ENCODE data around the gene SLC16A10.
"Not testable (repeated sequence)": the region's sequence is repeated elsewhere in the genome, so short reads cannot be mapped to it uniquely, and the experiment has no call there.

Gene SLC16A10

GRCh38 chr6:111119571-111120329 lies 32.4 kb downstream of the SLC16A10 start:
- no peak overlapping the region for H3K4me3 ChIP-seq (ENCODE audit: low read length)
- H3K27me3 ChIP-seq (ENCODE audit: control insufficient read depth, insufficient read depth, low read length), result no peaks in the 10 kb centered on the region
- H3K4me1 ChIP-seq (ENCODE audit: control insufficient read depth, insufficient read depth, low read length), result no peaks in the 10 kb centered on the region

DNA sequence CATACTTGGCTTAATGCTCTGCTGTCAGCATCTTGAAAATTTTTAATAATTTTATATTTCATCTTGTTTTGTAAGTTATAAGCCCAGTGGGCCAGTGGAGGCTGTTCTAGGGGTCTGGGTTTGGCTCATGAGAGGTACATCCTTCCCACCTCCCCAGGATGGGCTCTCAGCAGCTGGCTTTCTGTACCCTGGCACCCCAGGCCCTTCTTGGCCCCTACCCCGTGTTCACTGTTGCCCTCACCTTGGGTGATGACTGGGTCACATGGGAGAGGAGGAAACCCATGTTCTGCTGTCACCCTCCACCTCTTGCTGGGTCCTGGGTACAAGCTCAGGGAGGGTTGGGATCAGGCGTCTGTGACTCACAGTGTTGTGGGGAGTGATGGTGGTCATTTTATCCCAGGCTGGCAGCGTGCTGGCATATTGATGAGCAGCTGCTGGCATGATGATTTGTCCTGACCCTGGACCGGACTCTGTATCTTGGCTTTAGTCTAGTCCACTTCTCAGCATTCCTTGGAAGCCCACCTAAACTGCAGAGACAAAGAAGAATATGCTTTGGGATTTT lies 34.6 kb downstream of the SLC16A10 start:
- Histone ChIP-seq H3K9me3 (ENCODE audit: control insufficient read depth, low read length) (no peaks in the 10 kb centered on the region), H3K36me3 (ENCODE audit: control insufficient read depth, insufficient read depth, low read length) (no peaks in the 10 kb centered on the region), H3K4me3 (ENCODE audit: low read length) (no peak overlapping the region), H3K9ac (ENCODE audit: low read length) (no peak overlapping the region), H3K27me3 (ENCODE audit: control insufficient read depth, insufficient read depth, low read length) (no peaks in the 10 kb centered on the region), H3K4me1 (ENCODE audit: control insufficient read depth, insufficient read depth, low read length) (no peaks in the 10 kb centered on the region)

More at GRCh38 chr6:111119571-111120329, 32.4 kb downstream of the SLC16A10 start:
- no peak overlapping the region for H3K9ac ChIP-seq (ENCODE audit: low read length)
- H3K9me3 ChIP-seq (ENCODE audit: control insufficient read depth, low read length), result no peaks in the 10 kb centered on the region
- no peaks in the 10 kb centered on the region for H3K36me3 ChIP-seq (ENCODE audit: control insufficient read depth, insufficient read depth, low read length)

GRCh38 chr6:111122458-111123286 lies 35.4 kb downstream of the SLC16A10 start:
- Histone ChIP-seq H3K4me1 (ENCODE audit: control insufficient read depth, insufficient read depth, low read length) (no peaks in the 10 kb centered on the region), H3K4me3 (ENCODE audit: low read length) (no peak overlapping the region), H3K36me3 (ENCODE audit: control insufficient read depth, insufficient read depth, low read length) (no peaks in the 10 kb centered on the region), H3K27me3 (ENCODE audit: control insufficient read depth, insufficient read depth, low read length) (no peaks in the 10 kb centered on the region), H3K9me3 (ENCODE audit: control insufficient read depth, low read length) (no peaks in the 10 kb centered on the region), H3K9ac (ENCODE audit: low read length) (no peak overlapping the region)

- H3K4me1 ChIP-seq (ENCODE audit: control insufficient read depth, insufficient read depth, low read length), result no peaks in the 10 kb centered on the region
- no peaks in the 10 kb centered on the region for H3K36me3 ChIP-seq (ENCODE audit: control insufficient read depth, insufficient read depth, low read length)
- no peaks in the 10 kb centered on the region for H3K9me3 ChIP-seq (ENCODE audit: control insufficient read depth, low read length)
- H3K9ac ChIP-seq (ENCODE audit: low read length), result no peak overlapping the region
- H3K27me3 ChIP-seq (ENCODE audit: control insufficient read depth, insufficient read depth, low read length), result no peaks in the 10 kb centered on the region
- H3K4me3 ChIP-seq (ENCODE audit: low read length), result no peak overlapping the region
Measured at GRCh38 chr6:111124406-111124805, 37.1 kb downstream of the SLC16A10 start.

DNA sequence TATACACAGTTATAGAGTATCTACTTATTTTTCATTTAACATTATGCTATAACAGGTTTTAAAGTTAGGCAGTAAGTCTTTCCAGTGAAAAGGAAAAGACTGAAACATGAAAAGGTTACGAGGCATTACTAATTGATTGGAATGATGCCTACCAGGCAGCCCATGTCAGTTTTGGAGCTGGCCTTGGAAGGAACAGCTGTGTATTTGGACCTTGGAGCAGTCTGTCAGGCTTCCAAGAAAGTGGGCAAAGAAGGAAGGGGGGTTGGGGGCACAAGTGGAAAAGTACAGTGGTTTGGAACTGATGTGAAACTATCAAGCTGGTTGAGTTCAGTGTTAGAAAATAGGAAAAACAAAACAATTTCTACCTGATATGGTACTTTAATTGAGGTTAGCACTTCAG lies 41.7 kb downstream of the SLC16A10 start:
- H3K36me3 ChIP-seq (ENCODE audit: control insufficient read depth, insufficient read depth, low read length), result no peaks in the 10 kb centered on the region
- no peak overlapping the region for H3K4me3 ChIP-seq (ENCODE audit: low read length)
- no peaks in the 10 kb centered on the region for H3K4me1 ChIP-seq (ENCODE audit: control insufficient read depth, insufficient read depth, low read length)
- no peak overlapping the region for H3K9ac ChIP-seq (ENCODE audit: low read length)
- H3K27me3 ChIP-seq (ENCODE audit: control insufficient read depth, insufficient read depth, low read length), result no peaks in the 10 kb centered on the region
- H3K9me3 ChIP-seq (ENCODE audit: control insufficient read depth, low read length), result no peaks in the 10 kb centered on the region

- H3K4me1 ChIP-seq (ENCODE audit: control insufficient read depth, insufficient read depth, low read length); H3K9me3 ChIP-seq (ENCODE audit: control insufficient read depth, low read length); H3K4me3 ChIP-seq (ENCODE audit: low read length); H3K36me3 ChIP-seq (ENCODE audit: control insufficient read depth, insufficient read depth, low read length); H3K27me3 ChIP-seq (ENCODE audit: control insufficient read depth, insufficient read depth, low read length); H3K9ac ChIP-seq (ENCODE audit: low read length): not testable (repeated sequence)
Measured at GRCh38 chr6:111131018-111131417, 43.7 kb downstream of the SLC16A10 start.

GRCh38 chr6:111132669-111133068 lies 45.4 kb downstream of the SLC16A10 start:
- H3K4me3 ChIP-seq (ENCODE audit: low read length); H3K27me3 ChIP-seq (ENCODE audit: control insufficient read depth, insufficient read depth, low read length); H3K4me1 ChIP-seq (ENCODE audit: control insufficient read depth, insufficient read depth, low read length); H3K9ac ChIP-seq (ENCODE audit: low read length); H3K9me3 ChIP-seq (ENCODE audit: control insufficient read depth, low read length); H3K36me3 ChIP-seq (ENCODE audit: control insufficient read depth, insufficient read depth, low read length): not testable (repeated sequence)

- not testable (repeated sequence) for H3K36me3 ChIP-seq (ENCODE audit: control insufficient read depth, insufficient read depth, low read length); H3K9me3 ChIP-seq (ENCODE audit: control insufficient read depth, low read length); H3K4me3 ChIP-seq (ENCODE audit: low read length); H3K9ac ChIP-seq (ENCODE audit: low read length); H3K27me3 ChIP-seq (ENCODE audit: control insufficient read depth, insufficient read depth, low read length); H3K4me1 ChIP-seq (ENCODE audit: control insufficient read depth, insufficient read depth, low read length)
Measured at GRCh38 chr6:111134236-111134869, 47.0 kb downstream of the SLC16A10 start.

- not testable (repeated sequence) for H3K9me3 ChIP-seq (ENCODE audit: control insufficient read depth, low read length); H3K36me3 ChIP-seq (ENCODE audit: control insufficient read depth, insufficient read depth, low read length); H3K27me3 ChIP-seq (ENCODE audit: control insufficient read depth, insufficient read depth, low read length); H3K4me1 ChIP-seq (ENCODE audit: control insufficient read depth, insufficient read depth, low read length); H3K4me3 ChIP-seq (ENCODE audit: low read length); H3K9ac ChIP-seq (ENCODE audit: low read length)
Measured at GRCh38 chr6:111137489-111138093, 50.3 kb downstream of the SLC16A10 start.

DNA sequence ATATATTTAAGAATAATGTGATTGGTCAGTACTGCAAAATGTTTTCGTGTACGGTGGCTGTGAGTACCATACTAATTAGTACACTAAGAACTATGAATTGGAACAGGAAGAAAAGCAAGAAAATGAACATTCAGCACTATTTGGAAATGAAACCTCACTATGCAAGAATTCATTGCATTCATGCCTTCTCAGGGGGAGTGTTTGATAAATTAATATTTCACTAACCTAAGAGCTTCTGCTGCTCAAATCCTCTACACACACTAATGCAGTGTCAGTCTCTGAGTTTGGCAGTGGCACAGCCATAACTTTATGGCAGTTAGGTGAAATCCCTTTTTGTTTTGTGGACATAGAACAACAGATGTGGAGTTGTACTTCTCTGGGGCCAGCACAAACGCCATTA lies 60.1 kb downstream of the SLC16A10 start:
- H3K36me3 ChIP-seq (ENCODE audit: control insufficient read depth, insufficient read depth, low read length), result no peaks in the 10 kb centered on the region
- no peaks in the 10 kb centered on the region for H3K9me3 ChIP-seq (ENCODE audit: control insufficient read depth, low read length)
- no peak overlapping the region for H3K4me3 ChIP-seq (ENCODE audit: low read length)
- H3K4me1 ChIP-seq (ENCODE audit: control insufficient read depth, insufficient read depth, low read length), result no peaks in the 10 kb centered on the region
- no peaks in the 10 kb centered on the region for H3K27me3 ChIP-seq (ENCODE audit: control insufficient read depth, insufficient read depth, low read length)
- H3K9ac ChIP-seq (ENCODE audit: low read length), result no peak overlapping the region

DNA sequence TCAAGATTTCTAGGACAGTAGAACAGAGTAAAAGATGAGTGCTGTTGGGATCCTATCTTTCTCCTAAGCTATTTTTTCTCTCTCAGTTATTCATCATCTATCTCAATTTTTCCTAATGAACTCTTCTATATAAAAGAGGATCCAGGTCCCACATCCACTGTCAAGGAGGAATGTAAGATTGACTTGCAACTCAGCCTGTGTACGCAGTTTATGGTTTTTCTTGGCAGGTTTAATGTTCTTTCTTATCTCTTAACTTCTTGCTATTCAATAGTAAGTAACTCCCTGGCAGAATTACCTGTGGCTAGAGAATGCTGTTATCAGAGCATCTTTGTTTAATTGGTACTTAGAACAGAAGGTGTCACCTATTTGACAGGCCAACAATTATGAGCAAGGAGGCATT lies 60.8 kb downstream of the SLC16A10 start:
- Histone ChIP-seq H3K36me3 (ENCODE audit: control insufficient read depth, insufficient read depth, low read length) (no peaks in the 10 kb centered on the region), H3K27me3 (ENCODE audit: control insufficient read depth, insufficient read depth, low read length) (no peaks in the 10 kb centered on the region), H3K9me3 (ENCODE audit: control insufficient read depth, low read length) (no peaks in the 10 kb centered on the region), H3K4me1 (ENCODE audit: control insufficient read depth, insufficient read depth, low read length) (no peaks in the 10 kb centered on the region), H3K4me3 (ENCODE audit: low read length) (no peak overlapping the region), H3K9ac (ENCODE audit: low read length) (no peak overlapping the region)

Data from mucosa of stomach (tissue), 1 donor.